Fibroblast of the conjunctiva (primary cell): ENCODE data around the gene CENPO.
"Not testable (repeated sequence)": the region's sequence is repeated elsewhere in the genome, so short reads cannot be mapped to it uniquely, and the experiment has no call there.

Experiments
- DNase-seq: peaks from one replicate; pipeline ENCODE4 v3.0.0-alpha.2; 2010; ENCODE audit warnings: low read depth

The CENPO gene

GRCh38 chr2:24824966-24825882 lies 32.0 kb downstream of the CENPO start:
- DNase-seq, result no peak

GRCh38 chr2:24825883-24826772 lies 32.9 kb downstream of the CENPO start:
- DNase-seq, result no peak

GRCh38 chr2:24826773-24827145 lies 33.5 kb downstream of the CENPO start:
- no peak for DNase-seq

- peak; percentile 84 for DNase-seq
Observed at GRCh38 chr2:24827321-24828237, 34.4 kb downstream of the CENPO start.

GRCh38 chr2:24828238-24828996 lies 35.2 kb downstream of the CENPO start:
- DNase-seq, result no peak

- DNase-seq, result peak; percentile 27
Observed at GRCh38 chr2:24830351-24830750, 37.1 kb downstream of the CENPO start.

- no peak for DNase-seq
Observed at GRCh38 chr2:24830786-24831185, 37.6 kb downstream of the CENPO start.

- no peak for DNase-seq
Observed at GRCh38 chr2:24831221-24832072, 38.2 kb downstream of the CENPO start.

GRCh38 chr2:24832073-24832461 lies 38.8 kb downstream of the CENPO start:
- no peak for DNase-seq

- DNase-seq, result no peak
Observed at GRCh38 chr2:24832521-24832920, 39.3 kb downstream of the CENPO start.

- DNase-seq, result no peak
Observed at GRCh38 chr2:24832931-24833701, 39.9 kb downstream of the CENPO start.

GRCh38 chr2:24833821-24834732 lies 40.9 kb downstream of the CENPO start:
- no peak for DNase-seq

- no peak for DNase-seq
Observed at GRCh38 chr2:24834733-24835395, 41.6 kb downstream of the CENPO start.

GRCh38 chr2:24835411-24835810 lies 42.2 kb downstream of the CENPO start:
- DNase-seq, result not testable (repeated sequence)

- no peak for DNase-seq
Observed at GRCh38 chr2:24836206-24836605, 43.0 kb downstream of the CENPO start.

GRCh38 chr2:24836706-24837105 lies 43.5 kb downstream of the CENPO start:
- no peak for DNase-seq

GRCh38 chr2:24837996-24838513 lies 44.8 kb downstream of the CENPO start:
- no peak for DNase-seq
